WTC11 (cell line): ENCODE measurements around the gene SLC38A6.

ENCODE experiments used
- ESRRA ChIP-seq: sonication (generic); formaldehyde crosslinking; IDR thresholded peaks from 2 replicates; pipeline ENCODE4 v1.8.1; 2022; ENCODE audit warnings: mild to moderate bottlenecking, missing genetic modification reagents, borderline replicate concordance
- JAZF1 ChIP-seq: fragments of 250-450 bp; sonication (Bioruptor Pico); IDR thresholded peaks from 2 replicates; pipeline ENCODE4 v1.9.0; 2021; ENCODE audit warnings: moderate library complexity, mild to moderate bottlenecking, inconsistent platforms
- JUN ChIP-seq: sonication (generic); formaldehyde crosslinking; IDR thresholded peaks from 2 replicates; pipeline ENCODE4 v1.8.0; 2023; ENCODE audit warnings: mild to moderate bottlenecking, missing genetic modification reagents
- NR1H2 ChIP-seq: sonication (generic); formaldehyde crosslinking; IDR thresholded peaks from 2 replicates; pipeline ENCODE4 v1.9.0; 2021; ENCODE audit warnings: mild to moderate bottlenecking, moderate library complexity, missing genetic modification reagents
- NR2C2 ChIP-seq: sonication (generic); formaldehyde crosslinking; IDR thresholded peaks from 2 replicates; pipeline ENCODE4 v1.8.0; 2022; ENCODE audit warnings: mild to moderate bottlenecking, missing genetic modification reagents
- OVOL2 ChIP-seq: fragments of 250-450 bp; sonication (Bioruptor Pico); IDR thresholded peaks from 2 replicates; pipeline ENCODE4 v1.9.0; 2021; ENCODE audit warnings: mild to moderate bottlenecking, borderline replicate concordance
- SP1 ChIP-seq: sonication (generic); formaldehyde crosslinking; conservative IDR thresholded peaks from 2 replicates; pipeline ENCODE4 v1.8.1; 2022; ENCODE audit warnings: missing genetic modification reagents
- TCF7 ChIP-seq: sonication (generic); formaldehyde crosslinking; IDR thresholded peaks from 2 replicates; pipeline ENCODE4 v1.8.0; 2022; ENCODE audit warnings: mild to moderate bottlenecking, low read depth, missing genetic modification reagents, moderate library complexity
- TF ChIP-seq, protein P1 (sequence below): sonication (generic); formaldehyde crosslinking; IDR thresholded peaks from 2 replicates; pipeline ENCODE4 v1.8.1; 2023; ENCODE audit warnings: mild to moderate bottlenecking, missing genetic modification reagents, moderate library complexity
- TF ChIP-seq, protein P2 (sequence below): fragments of 200-600 bp; IDR thresholded peaks from 2 replicates; pipeline ENCODE4 v1.8.0; 2022; ENCODE audit warnings: antibody characterized with exemption
- TF ChIP-seq, protein P3 (sequence below): fragments of 250-450 bp; sonication (Bioruptor Pico); IDR thresholded peaks from 2 replicates; pipeline ENCODE4 v1.9.0; 2021; ENCODE audit warnings: mild to moderate bottlenecking, borderline replicate concordance

DNA sequence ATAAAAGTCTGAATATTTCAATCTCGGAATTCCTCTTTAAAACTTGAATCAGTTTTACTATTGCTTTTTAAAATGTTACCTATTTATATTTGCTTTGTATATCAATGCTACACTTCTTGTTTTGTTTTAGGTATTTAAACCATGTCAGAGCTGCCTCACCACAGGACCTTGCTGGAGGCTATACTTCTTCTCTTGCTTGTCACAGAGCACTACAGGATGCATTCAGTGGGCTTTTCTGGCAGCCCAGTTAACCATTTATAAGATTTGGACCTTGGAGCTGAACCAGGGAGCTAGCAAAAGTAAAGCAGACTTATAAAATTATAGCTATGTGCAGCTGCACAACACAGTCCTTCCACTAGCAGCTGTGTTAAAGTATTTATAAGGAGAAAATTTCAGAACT, 12.9 kb upstream of the SLC38A6 start:
- TF ChIP-seq, protein P1, sequence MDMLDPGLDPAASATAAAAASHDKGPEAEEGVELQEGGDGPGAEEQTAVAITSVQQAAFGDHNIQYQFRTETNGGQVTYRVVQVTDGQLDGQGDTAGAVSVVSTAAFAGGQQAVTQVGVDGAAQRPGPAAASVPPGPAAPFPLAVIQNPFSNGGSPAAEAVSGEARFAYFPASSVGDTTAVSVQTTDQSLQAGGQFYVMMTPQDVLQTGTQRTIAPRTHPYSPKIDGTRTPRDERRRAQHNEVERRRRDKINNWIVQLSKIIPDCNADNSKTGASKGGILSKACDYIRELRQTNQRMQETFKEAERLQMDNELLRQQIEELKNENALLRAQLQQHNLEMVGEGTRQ (CRISPR knock-in tag), result no peak
- no peak for TF ChIP-seq NR2C2 (CRISPR knock-in tag)
- TF ChIP-seq, protein P2, sequence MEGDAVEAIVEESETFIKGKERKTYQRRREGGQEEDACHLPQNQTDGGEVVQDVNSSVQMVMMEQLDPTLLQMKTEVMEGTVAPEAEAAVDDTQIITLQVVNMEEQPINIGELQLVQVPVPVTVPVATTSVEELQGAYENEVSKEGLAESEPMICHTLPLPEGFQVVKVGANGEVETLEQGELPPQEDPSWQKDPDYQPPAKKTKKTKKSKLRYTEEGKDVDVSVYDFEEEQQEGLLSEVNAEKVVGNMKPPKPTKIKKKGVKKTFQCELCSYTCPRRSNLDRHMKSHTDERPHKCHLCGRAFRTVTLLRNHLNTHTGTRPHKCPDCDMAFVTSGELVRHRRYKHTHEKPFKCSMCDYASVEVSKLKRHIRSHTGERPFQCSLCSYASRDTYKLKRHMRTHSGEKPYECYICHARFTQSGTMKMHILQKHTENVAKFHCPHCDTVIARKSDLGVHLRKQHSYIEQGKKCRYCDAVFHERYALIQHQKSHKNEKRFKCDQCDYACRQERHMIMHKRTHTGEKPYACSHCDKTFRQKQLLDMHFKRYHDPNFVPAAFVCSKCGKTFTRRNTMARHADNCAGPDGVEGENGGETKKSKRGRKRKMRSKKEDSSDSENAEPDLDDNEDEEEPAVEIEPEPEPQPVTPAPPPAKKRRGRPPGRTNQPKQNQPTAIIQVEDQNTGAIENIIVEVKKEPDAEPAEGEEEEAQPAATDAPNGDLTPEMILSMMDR, result no peak
- TF ChIP-seq SP1 (CRISPR knock-in tag), result no peak
- no peak for TF ChIP-seq TCF7
- TF ChIP-seq, protein P3, sequence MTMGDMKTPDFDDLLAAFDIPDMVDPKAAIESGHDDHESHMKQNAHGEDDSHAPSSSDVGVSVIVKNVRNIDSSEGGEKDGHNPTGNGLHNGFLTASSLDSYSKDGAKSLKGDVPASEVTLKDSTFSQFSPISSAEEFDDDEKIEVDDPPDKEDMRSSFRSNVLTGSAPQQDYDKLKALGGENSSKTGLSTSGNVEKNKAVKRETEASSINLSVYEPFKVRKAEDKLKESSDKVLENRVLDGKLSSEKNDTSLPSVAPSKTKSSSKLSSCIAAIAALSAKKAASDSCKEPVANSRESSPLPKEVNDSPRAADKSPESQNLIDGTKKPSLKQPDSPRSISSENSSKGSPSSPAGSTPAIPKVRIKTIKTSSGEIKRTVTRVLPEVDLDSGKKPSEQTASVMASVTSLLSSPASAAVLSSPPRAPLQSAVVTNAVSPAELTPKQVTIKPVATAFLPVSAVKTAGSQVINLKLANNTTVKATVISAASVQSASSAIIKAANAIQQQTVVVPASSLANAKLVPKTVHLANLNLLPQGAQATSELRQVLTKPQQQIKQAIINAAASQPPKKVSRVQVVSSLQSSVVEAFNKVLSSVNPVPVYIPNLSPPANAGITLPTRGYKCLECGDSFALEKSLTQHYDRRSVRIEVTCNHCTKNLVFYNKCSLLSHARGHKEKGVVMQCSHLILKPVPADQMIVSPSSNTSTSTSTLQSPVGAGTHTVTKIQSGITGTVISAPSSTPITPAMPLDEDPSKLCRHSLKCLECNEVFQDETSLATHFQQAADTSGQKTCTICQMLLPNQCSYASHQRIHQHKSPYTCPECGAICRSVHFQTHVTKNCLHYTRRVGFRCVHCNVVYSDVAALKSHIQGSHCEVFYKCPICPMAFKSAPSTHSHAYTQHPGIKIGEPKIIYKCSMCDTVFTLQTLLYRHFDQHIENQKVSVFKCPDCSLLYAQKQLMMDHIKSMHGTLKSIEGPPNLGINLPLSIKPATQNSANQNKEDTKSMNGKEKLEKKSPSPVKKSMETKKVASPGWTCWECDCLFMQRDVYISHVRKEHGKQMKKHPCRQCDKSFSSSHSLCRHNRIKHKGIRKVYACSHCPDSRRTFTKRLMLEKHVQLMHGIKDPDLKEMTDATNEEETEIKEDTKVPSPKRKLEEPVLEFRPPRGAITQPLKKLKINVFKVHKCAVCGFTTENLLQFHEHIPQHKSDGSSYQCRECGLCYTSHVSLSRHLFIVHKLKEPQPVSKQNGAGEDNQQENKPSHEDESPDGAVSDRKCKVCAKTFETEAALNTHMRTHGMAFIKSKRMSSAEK (CRISPR knock-in tag), result no peak
- TF ChIP-seq JAZF1 (CRISPR knock-in tag), result no peak
- no peak for TF ChIP-seq NR1H2 (CRISPR knock-in tag)
- TF ChIP-seq OVOL2 (CRISPR knock-in tag), result no peak
- TF ChIP-seq ESRRA, result no peak
- TF ChIP-seq JUN (CRISPR knock-in tag), result no peak
